Tibial nerve (tissue), 4 donors: ENCODE results near the gene DTX4. TPM values are rescaled to one million over a fixed set of nuclear protein-coding genes. Genes with fewer than 3 reads are reported as not detected.
A peak's percentile ranks its signal among the peaks of the same experiment; 100 is the strongest.

ENCODE experiments used
- DNase-seq, 2 donors: peaks; one replicate each; pipeline ENCODE4 v3.0.0-alpha.2; 2019; ENCODE audit warnings: low spot score in 2 of 2
- H3K27ac ChIP-seq, 4 donors: fragments of 200-600 bp; sonication (generic) in 3 of 4; one replicate each; pipeline ENCODE4 v1.5.1; 2017 to 2019; ENCODE audit warnings: mild to moderate bottlenecking in 1 of 4
- H3K27me3 ChIP-seq, 2 donors: fragments of 200-600 bp; sonication (generic) in 1 of 2; one replicate each; pipeline versions ENCODE4 v1.5.1 to v1.6.0; 2017 to 2019
- H3K36me3 ChIP-seq, 3 donors: fragments of 200-600 bp; sonication (generic); one replicate each; pipeline ENCODE4 v1.5.1; 2018 to 2019
- H3K4me1 ChIP-seq, 4 donors: fragments of 200-600 bp; sonication (generic) in 3 of 4; one replicate each; pipeline ENCODE4 v1.5.1; 2017 to 2019
- H3K4me3 ChIP-seq, 4 donors: fragments of 200-600 bp; sonication (generic) in 3 of 4; one replicate each; pipeline ENCODE4 v1.5.1; 2017 to 2019; ENCODE audit warnings: mild to moderate bottlenecking in 1 of 4, moderate library complexity in 1 of 4
- H3K9me3 ChIP-seq, 4 donors: fragments of 200-600 bp; sonication (generic) in 3 of 4; one replicate each; pipeline ENCODE4 v1.5.1; 2017 to 2019
- CTCF ChIP-seq, 5 experiments: fragments of 200-600 bp in 3 of 5; fragments of 450-650 bp in 2 of 5; sonication (generic) in 3 of 5; IDR thresholded peaks; one replicate each; pipeline ENCODE4 v1.5.1; 2016 to 2019; ENCODE audit warnings: antibody characterized with exemption in 5 of 5, mild to moderate bottlenecking in 3 of 5, moderate library complexity in 2 of 5
- EP300 ChIP-seq, 2 donors: sonication (generic); formaldehyde crosslinking; IDR thresholded peaks; one replicate each; pipeline ENCODE4 v1.6.1; 2017; ENCODE audit warnings: antibody characterized with exemption in 2 of 2, mild to moderate bottlenecking in 1 of 2
- POLR2A ChIP-seq, 2 donors: fragments of 450-650 bp; IDR thresholded peaks; one replicate each; pipeline ENCODE4 v1.6.1; 2017; ENCODE audit warnings: antibody characterized with exemption in 2 of 2, mild to moderate bottlenecking in 2 of 2, moderate library complexity in 2 of 2
- WGBS, 2 donors: methylation state at CpG; one replicate each; pipeline ENCODE4 v1.1.5; 2018; 5-methylcytosine and 5-hydroxymethylcytosine counted together
- total RNA-seq, 4 donors: library from RNA; depleted of rRNA; stranded (reverse); fragments of >200 nt; gene quantifications; one replicate each; pipeline ENCODE4 v1.1.0, GENCODE V29; 2016

DTX4 gene
- total RNA-seq, 4 donors from 2014 or later, result 17.7 to 34.5 (median 25.8) TPM

- 50 to 64% methylated on average over 6 of the region's 6 CpGs for WGBS, 2 donors
Observed at GRCh38 chr11:59187587-59187986, 15.7 kb downstream of the DTX4 start.

GRCh38 chr11:59188954-59189353 is 17.0 kb downstream of the DTX4 start:
- peaks cover 0 to 61% (median 38%) of the 10 kb centered on the region in 4 donors for H3K4me1 ChIP-seq
- no peak overlapping the region for H3K4me3 ChIP-seq
- no peak for DNase-seq
- peak overlapping the region in 1 of 4 donors; percentile 4 for H3K27ac ChIP-seq
- H3K36me3 ChIP-seq, result peaks cover 0 to 56% (median 2%) of the 10 kb centered on the region in 3 donors
- WGBS, 2 donors, result 63 to 69% methylated on average over 4 of the region's 4 CpGs
- no peaks in the 10 kb centered on the region for H3K9me3 ChIP-seq
- no peak for TF ChIP-seq CTCF (IDR thresholded peaks at IDR 0.05)
- no peak for TF ChIP-seq POLR2A (IDR thresholded peaks at IDR 0.05)
- no peak for TF ChIP-seq EP300 (IDR thresholded peaks at IDR 0.05)
- H3K27me3 ChIP-seq, result no peaks in the 10 kb centered on the region

More at GRCh38 chr11:59187587-59187986, 15.7 kb downstream of the DTX4 start:
- Histone ChIP-seq H3K27ac (peak overlapping the region in 3 of 4 donors; percentile 9 to 91 (median 79)), H3K4me1 (peaks cover 0 to 74% (median 49%) of the 10 kb centered on the region in 4 donors), H3K9me3 (no peaks in the 10 kb centered on the region), H3K36me3 (peaks cover 0 to 46% (median 2%) of the 10 kb centered on the region in 3 donors), H3K27me3 (no peaks in the 10 kb centered on the region), H3K4me3 (no peak overlapping the region)
- peak in 1 of 2 donors; percentile 49 for DNase-seq
- TF ChIP-seq CTCF (IDR thresholded peaks at IDR 0.05) (peak in 1 of 5 experiments; percentile 12), EP300 (IDR thresholded peaks at IDR 0.05) (peak in 1 of 2 donors; percentile 27), POLR2A (IDR thresholded peaks at IDR 0.05) (no peak)

- H3K27ac ChIP-seq, result no peak overlapping the region
- WGBS, 2 donors, result 55 to 59% methylated on average over 4 of the region's 4 CpGs
Observed at GRCh38 chr11:59189986-59190385, 18.1 kb downstream of the DTX4 start.

GRCh38 chr11:59191095-59191494 is 19.2 kb downstream of the DTX4 start:
- Histone ChIP-seq H3K4me3 (no peak overlapping the region), H3K9me3 (no peaks in the 10 kb centered on the region), H3K27ac (no peak overlapping the region), H3K36me3 (peaks cover 0 to 76% (median 2%) of the 10 kb centered on the region in 3 donors), H3K27me3 (no peaks in the 10 kb centered on the region), H3K4me1 (peaks cover 0 to 55% (median 17%) of the 10 kb centered on the region in 4 donors)
- TF ChIP-seq POLR2A (IDR thresholded peaks at IDR 0.05) (no peak), CTCF (IDR thresholded peaks at IDR 0.05) (no peak), EP300 (IDR thresholded peaks at IDR 0.05) (no peak)
- no peak for DNase-seq
- 91 to 94% methylated on average over 4 of the region's 4 CpGs for WGBS, 2 donors

More at GRCh38 chr11:59189986-59190385, 18.1 kb downstream of the DTX4 start:
- H3K4me3 ChIP-seq, result no peak overlapping the region
- H3K9me3 ChIP-seq, result no peaks in the 10 kb centered on the region
- TF ChIP-seq POLR2A (IDR thresholded peaks at IDR 0.05) (no peak), CTCF (IDR thresholded peaks at IDR 0.05) (no peak), EP300 (IDR thresholded peaks at IDR 0.05) (no peak)
- H3K36me3 ChIP-seq, result peaks cover 0 to 66% (median 2%) of the 10 kb centered on the region in 3 donors
- H3K27me3 ChIP-seq, result no peaks in the 10 kb centered on the region
- peaks cover 0 to 55% (median 27%) of the 10 kb centered on the region in 4 donors for H3K4me1 ChIP-seq
- no peak for DNase-seq

GRCh38 chr11:59191890-59192289 is 20.0 kb downstream of the DTX4 start:
- no peak overlapping the region for H3K27ac ChIP-seq
- no peaks in the 10 kb centered on the region for H3K9me3 ChIP-seq
- H3K36me3 ChIP-seq, result peaks cover 0 to 84% (median 2%) of the 10 kb centered on the region in 3 donors
- H3K4me1 ChIP-seq, result peaks cover 0 to 53% (median 12%) of the 10 kb centered on the region in 4 donors
- no peak for DNase-seq
- H3K4me3 ChIP-seq, result no peak overlapping the region
- 79% methylated on average over 7 to 8 of the region's 8 CpGs for WGBS, 2 donors
- no peak for TF ChIP-seq EP300 (IDR thresholded peaks at IDR 0.05)
- TF ChIP-seq CTCF (IDR thresholded peaks at IDR 0.05), result no peak
- no peak for TF ChIP-seq POLR2A (IDR thresholded peaks at IDR 0.05)
- no peaks in the 10 kb centered on the region for H3K27me3 ChIP-seq
